ENCODE results near the gene C1S.

C1S gene

DNA sequence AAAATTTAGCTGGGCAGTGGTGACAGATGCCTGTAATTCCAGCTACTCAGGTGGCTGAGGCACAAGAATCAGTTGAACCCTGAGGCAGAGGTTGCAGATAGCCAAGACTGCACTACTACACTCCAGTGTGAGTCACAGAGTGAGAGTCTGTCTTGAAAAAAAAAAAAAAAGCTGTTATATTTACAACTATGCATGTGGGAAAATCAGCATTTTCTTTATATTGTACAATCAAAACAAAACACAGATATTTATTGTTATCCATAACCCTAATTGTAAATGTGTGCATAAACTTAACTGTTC lies 19.3 kb downstream of the C1S start:
- no peak for DNase-seq

DNA sequence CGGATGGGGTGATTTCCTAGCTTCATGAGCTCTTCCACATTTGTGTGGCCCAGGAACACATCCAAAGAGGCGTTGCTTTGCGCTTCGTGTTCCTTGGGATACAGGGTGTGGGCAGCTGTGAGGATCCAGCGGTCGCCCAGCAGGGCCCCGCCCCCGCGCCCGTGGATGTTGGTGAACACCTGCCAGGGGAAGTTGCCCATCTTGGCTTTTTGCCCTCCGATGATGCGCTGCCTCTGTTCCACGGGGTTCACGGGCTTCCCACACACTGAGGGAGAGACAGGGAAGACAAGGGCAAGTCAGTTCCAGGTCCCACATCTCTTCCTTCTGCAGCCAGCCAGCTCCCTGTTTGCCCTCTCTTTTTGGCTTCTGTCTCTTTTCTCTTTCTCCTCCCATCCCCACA lies 20.5 kb downstream of the C1S start:
- no peak for DNase-seq

DNA sequence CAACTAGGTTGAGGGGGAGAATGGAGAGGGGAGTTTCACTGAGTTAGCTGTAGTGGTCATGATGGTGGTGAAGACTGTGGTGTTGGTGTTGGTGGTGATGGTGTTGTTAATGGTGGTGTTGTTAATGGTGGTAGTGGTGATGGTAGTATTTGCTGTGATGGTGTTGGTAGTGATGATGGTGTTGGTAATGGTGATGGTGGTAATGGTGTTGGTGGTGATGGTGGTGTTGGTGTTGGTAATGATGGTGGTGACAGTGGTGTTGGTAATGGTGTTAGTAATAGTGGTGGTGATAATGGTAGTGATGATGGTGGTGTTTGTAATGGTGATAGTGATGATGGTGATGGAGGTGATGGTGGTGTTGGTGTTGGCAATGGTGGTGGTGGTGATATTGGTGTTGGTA lies 22.6 kb downstream of the C1S start:
- DNase-seq: no peak

DNA sequence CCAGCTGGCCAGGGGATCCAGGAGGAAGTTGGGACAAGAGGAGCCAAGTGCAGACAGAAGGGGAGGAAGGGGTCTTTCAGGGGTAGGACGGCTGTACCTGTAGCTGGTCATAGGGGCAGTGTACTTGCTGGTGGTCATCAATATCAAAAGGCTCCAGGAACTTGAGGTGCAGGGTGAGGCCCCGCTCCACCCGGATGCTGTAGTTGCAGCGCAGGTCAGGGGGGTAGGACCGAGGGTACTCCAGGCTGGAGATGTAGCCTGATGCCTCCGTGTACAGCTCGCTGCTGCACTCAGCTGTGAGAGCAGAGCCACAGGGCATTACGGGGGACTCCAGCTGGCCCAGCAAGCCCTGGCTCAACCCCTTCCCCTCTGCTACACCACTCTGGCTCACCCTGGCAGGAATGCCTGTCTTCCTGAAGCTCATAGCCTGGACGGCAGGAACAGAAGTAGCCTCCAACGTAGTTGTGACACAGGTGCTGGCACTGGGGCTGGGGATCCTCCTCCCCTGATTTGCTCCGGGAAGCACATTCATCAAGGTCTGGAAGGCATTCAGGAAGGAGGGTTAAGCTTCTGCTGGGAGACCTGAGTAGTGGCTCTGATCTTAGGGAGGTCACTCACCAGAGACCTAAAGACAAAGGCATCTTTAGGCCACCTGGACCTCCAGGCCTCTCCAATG lies 28.8 kb downstream of the C1S start:
- no peak for DNase-seq

DNA sequence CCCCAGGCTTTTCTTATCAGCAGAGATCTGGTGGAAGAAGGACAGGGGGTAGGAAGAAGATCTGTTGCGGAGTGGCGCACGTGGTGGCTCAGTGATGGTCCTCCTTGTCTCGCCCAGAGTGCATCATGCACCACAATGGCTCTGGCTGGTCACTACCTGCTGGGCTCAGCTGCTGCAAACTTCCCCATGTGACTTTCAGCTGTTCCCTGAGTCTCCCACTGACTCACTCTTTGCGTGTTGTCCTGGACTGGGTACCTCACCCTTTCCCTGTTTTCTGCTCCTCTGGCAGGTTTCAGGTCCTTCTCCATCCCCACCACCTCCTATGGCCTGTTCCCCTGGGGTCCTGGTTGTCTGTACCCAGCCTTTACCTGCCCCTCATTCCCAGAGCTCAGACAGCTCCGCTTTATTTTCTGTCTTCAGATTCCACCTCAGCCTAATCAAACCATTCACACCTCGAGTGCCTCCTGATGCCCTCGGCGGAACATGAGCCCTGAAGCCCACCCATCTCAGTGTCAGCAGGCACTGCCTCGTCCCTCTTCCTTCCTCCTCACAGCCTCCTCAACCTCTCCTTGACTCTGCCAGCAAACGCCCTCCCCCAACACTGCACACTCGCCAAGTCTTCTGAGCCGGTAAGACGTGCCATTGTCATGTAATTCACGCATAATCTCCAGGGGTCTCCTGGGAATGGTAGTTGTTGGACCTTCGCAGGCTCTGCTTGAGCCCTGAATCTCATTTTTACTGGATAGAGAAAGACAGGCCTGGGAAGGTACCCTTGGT lies 29.9 kb downstream of the C1S start:
- DNase-seq: no peak

DNA sequence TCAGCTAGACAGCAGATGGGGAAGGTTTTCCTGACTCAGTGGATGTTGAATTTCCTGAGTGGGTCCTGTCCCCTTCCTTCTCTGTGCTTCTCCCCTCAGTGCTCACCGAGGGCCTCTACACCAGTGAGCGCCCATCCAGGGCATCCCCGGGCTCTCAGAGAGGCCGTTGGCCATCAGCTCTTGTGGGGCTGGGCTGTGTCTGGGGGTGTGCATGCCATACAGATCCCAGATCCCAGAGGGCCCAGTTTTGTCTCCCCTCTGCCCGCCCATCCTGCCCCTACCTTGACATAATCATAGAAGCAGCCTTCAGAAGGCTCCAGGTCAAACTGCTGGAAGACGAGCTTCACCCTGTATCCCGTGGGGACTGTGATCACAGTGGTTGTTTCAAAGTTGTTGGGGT lies 30.7 kb downstream of the C1S start:
- DNase-seq: no peak

DNA sequence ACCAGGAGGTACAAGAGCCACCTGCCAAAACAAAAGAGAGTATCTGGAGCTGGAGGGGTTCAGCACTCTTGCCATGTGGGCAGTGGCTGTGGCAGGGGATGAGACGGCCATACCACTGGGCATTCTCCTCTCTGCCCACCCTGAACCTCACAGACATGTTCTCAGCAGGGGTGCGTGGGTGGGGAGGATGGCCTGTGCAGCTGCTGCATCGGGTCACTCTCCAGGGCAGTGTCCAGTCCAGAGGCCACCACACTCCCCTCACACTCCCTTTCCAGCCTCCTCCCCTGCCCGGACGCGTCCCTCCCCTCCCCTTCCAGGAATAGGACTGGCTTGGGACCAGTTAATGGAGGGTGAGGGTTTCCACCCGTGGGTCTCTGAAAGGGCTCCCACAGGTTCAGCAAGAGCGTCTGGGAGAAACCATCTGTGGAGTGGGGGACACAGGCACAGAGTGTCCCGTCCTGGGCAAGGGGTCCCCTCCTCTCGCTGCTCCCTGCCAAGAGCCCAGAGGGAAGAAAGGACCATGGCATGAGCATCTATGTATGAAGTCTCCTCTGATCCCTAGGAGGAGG lies 31.2 kb downstream of the C1S start:
- DNase-seq: no peak

DNA sequence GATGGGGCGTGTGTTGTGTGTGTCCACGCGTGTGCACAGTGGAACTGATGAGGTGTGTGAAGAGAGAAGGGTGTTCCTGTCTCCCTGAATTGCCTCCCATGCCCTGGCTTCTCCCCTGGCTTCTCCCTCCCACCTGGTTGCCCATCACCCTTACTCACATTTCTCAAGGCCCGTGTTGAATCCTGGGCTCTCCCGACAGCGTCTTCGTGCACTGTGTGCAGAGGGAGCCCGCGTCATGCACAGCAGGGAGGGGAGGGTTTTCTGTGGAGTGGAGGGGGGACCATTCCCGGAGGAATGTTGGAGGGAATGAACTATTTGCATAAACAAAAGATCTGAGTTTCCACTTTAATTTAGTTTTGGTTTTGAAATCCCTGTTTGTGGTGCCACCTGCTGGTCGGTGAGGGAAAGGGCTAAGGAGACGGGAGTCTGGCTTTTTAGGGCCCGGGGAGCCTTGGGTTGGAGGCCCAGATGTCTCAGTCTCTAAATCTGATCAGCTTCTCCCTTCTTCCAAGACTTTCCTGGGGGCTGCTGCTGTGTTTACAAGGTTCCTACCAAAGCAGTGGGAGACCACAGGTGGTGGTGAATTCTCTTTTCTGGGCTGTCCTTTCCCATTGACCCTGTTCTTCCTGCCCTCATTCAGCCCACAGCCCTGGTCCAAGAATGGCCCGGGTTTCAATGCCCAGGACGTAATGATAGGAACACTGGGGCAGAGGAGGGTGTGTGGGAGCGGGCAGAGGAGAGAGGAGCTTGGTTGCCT lies 31.9 kb downstream of the C1S start, which contains the start of gene C1R:
Gene C1R (minus strand): TSS at position 217 of the 757 bp plus-strand sequence. CDS start 57 bp downstream, at position 160.
- DNase-seq: no peak

DNA sequence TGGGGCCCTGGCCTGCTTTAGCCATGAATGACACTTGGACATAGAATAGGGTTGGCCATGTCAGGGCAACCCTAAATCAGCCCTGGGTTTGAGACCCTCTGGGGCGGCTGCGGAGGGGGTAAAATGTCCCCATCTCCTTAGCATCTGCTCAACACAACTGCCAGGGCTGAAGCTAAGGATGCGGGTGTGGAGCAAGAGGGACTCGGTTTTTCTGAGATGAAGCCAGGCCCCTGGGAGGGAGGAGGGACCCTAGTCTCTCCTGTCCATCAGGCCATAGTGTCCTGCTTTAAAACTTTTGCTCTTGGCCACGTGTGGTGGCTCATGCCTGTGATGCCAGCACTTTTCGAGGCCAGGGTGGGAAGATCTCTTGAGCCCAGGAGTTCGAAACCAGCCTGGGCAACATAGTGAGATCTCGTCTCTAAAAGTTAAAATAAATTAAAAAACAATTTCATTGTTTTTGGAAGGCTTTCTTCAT lies 32.5 kb downstream of the C1S start:
- no peak for DNase-seq

DNA sequence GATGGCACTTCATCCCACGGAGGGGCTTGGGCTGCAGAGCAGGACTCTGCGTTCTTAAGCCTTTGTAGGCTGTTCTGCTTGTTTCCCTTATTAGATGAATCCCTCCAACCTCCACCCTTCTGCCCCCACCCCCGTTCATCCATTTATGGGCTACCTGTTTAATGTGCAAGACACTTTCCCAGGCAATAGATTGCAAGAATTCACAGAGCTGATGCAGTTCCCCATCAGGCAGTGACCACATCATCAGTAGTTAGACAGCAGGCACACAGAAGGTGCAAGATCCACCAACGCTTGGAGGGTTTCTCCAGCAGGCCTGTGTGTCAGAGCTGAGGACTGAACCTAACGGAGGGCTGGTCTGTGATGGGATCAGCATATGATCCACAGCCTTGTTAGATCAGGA lies 33.0 kb downstream of the C1S start:
- no peak for DNase-seq

DNA sequence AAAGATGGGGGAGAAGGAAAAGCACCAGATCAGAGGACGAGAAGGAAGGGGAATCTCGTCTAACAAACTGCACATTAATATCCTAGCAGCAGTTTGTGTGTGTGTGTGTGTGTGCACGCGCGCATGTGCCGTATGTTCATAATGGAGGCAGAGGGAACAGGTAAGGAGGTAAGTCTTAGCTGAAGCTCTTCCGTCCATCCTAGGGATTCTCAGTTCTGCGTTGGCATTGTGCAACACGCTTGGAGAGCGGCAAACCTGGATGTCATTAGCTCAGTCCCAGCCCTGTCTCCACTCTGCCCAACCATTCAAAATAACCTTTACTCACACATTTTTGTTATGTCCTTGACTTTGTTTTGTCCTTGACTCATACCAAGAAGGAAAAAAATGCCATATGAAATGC lies 33.4 kb downstream of the C1S start:
- DNase-seq: no peak

DNA sequence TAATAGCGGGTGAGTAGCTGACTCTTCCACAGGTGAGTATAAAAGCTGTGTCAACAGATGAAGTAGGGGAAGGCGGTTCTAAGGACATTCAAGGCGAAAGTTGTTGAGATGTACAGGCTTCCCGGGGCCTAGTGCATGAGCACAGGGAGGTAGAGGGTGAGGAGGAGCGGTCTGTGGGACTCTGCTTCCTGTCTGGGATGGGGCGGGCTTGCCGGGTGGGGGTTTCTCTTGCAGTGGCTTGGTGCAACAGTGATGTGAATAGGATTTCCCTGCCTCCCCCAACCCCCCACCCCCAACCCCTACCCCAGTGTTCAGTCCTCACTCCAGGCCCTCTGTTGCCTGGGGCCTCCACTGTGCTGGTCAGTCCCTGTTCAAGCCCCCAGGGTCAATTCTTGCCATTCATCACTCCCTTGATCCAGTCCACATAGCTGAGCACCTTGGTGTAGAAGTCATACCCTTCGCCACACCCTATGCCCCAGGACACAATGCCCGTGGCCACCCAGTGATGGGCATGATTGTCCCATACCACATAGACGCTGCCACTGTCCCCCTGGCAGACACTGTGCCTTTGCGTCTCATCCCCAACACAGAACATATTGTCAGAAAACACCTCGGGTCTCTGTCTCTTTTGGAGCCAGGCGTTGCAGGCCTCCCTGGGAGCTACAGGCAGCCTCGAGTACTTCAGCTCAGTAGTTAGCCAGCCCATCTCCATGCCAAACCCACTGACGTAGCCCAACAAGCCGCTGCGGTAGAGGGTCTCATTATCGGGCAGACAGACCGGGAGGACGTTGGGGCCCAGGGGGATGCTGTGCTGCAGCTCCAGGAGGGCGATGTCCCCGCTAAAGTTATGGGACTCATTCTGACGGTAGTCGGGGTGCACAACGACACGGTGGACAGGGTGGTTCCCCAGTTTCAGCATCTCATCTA lies 35.8 kb downstream of the C1S start:
- DNase-seq: no peak

DNA sequence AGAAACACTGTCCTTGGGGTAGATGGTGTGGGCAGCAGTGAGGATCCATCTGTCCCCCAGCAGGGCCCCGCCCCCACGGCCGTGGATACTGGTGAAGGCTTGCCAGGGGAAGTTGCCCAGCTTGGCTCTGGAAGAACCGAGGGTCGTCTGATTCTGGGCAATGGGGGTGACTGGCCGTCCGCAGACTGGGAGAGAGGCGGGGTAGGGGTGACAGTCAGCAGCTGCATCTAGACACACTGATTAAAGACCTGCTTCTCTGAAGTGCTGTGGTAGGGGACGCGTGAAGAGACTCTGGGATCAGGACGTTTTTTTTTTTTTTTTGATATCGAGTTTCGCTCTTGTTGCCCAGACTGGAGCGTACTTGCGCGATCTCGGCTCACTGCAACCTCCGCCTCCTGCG lies 36.5 kb downstream of the C1S start:
- DNase-seq: no peak

DNA sequence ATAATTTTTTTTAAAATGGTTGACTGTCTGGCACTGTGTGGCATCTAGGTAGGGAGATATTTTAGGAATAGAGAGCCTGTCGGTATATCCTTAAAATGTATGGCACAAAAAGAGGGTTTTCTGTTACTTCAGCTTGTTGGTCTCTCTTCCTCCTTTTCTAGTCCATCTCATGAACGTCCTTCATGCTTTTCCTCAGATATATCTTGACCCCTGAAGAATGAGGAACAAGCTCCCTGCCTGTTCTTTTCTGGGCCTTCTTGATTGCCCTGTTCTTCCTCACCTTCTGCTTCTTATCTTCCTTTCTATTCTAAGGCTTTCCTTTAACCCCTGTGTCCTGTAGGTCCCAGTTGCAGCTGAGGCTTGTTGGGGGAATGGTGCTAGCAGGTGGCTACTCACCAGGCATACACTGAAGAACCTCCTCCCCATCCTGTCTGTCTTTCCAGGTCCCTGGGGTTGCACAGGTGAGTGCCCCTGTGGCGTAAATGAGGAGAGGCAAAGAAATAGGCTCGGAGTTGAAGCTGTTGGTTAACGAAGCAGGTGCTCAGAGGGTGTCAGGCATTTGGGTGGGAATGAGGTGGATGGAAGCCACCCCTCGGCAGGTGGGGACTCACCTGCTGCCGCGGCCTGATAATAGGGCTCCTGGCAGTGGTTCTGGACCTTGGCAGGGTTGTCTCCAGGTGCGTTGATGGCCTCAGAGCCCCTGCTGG lies 38.9 kb downstream of the C1S start:
- no peak for DNase-seq

DNA sequence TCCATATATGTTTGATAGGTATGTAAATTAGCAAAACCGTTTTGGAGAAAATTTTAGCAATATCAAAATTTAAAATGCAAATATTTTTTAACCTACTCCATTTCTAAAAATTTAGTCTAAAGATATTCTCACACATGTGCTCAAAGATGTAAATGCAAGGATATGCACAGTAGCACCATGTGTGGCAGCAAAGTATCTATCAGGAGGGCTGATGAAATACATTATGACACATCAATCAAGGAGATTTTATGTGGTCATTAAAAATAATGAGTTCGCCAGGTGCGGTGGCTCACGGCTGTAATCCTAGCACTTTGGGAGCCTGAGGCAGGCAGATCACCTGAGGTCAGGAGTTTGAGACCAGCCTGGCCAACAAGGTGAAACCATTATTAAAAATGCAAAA lies 39.7 kb downstream of the C1S start:
- no peak for DNase-seq

DNA sequence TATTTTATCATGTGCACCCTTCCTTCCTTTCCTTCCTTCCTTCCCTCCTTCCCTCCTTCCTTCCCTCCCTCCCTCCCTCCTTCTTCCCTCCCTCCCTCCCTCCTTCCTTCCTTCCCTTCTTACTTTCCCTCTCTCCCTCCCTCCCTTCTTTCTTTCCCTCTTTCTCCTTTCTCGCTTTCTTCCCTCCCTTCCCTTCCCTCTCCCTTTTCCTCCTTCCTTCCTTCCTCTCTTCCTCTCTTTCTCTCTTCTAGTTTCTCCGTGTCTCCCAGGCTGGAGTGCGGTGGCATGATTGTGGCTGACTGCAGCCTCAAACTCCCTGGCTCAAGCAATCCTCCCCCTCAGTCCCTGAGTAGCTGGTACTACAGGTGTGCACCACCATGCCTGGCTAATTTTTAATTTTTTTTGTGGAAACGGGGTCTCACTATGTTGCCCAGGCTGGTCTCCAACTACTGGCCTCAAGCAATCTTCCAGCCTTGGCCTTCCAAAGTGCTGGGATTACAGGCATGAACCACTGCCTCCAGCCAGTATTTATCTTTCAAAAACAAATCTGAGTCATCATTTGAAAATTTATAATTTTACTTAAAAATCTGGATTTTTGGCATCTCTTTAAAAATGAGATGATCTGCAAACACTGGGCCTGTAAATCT lies 40.7 kb downstream of the C1S start:
- no peak for DNase-seq

DNA sequence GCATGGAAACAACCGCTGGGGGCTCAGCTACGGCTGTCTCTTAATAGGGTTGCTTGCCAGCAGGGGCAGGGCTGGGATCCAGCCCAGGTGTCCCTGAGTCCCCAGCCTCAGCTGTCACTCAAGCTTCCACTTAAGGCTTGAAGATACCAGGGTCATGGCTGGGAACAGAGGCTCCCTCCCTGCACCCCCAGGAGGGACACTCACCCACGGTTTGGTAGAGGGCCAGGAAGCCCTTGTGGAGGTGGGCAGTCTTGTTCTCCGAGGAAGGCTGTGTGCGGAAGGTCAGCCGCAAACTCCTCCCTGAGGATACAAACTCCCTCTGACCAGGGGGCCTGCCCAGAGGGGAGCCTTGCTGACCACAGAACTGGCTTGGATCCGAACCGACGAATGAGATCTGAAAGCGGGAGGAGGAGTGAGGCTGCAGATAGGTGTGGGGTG lies 41.2 kb downstream of the C1S start:
- DNase-seq: no peak

DNA sequence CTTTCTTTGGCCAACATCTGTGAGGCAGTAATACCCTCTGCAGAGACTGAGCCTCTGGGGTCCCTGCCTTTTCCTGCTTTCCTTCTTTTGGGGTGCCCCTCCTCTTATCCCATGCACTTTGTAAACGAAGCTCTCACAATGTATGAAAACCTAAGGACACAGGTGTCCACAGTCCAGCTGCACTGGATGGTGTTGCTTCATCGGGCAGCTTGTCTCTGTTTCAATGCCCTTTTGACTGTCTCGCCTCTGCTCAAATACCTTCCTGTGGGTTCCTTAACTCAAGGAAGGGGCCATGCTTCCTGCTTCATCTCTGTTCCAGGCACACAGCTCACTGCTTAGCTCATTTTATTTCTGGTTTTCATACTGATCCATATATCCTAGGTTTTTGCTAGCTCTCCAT lies 42.1 kb downstream of the C1S start:
- DNase-seq: no peak

DNA sequence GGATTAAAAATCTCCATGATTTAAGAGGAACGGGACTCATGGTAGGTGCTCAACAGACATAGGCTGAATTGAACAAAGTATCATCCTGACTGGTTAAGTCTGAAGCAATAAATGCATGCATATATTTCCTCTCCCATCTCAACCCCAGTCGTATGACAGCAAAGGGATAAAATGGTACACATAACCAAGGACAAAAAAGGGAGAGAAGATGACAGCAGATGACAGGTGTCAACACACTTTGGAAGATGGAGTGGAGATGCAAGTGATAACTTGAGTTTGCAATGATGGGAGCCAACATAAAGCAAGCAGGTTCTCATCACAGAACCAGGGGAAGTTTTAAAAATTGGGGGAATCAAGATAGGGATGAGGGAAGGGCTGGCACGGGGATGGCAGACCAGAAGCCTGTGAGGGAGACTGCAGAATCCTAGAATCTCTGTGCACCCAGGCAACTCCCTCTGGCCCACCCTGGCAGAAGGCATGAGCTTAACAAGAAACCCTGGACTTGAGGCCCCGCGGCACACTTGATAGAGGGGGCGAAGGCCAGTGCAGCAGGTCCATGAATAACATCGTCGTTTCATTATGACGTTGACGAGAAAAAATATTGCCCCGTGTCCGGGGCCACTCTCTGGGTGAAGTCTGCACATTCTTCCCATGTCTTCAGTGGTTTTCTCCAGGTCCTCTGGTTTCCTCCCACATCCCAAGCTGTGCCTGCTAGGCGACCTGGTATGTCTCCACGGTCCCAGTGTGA lies 43.5 kb downstream of the C1S start:
- no peak for DNase-seq

DNA sequence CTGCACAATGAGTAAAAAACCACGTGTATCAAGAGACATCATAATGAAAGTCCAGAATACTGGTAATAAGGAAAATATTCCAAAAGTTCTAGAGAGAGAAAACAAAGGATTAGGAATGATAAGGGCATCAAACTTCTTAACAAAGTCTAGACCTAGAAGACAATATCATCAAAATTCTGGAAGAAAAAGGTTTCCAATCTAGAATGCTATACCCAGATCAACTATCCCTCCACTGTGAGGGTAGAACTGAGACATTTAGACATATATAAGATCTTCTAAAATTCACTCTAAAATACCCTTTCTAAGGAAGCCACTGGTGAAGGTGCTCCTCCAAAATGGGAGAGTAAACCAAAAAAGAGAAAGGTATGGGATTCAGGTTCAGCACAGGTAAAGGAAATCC lies 45.6 kb downstream of the C1S start:
- no peak for DNase-seq

All from SHP77 (cell line).